NCI-H1436 (cell line): ENCODE results near the gene FTSJ3.

Experiments
- DNase-seq: peaks from one replicate; lab custom pipeline; 2025; lab: John Stamatoyannopoulos, UW

FTSJ3 gene

DNA sequence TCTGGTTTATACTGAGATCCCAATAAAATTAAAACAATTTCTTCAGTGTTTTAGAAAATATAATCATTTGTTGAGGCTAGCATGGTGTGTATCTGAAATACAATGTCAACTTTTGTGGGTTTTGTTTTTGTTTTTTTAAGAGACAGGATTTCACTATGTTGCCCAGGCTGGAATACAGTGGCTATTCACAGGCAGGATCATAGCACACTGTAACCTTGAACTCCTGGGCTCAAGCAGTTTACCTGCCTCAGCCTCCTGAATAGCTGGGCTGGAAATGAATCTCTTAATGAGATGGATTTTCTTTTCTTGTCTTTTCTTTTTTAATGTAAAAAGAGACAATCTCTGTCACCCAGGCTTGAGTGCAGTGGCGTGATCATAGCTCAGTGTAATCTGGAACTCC is 41.3 kb downstream of the FTSJ3 start:
- no peak for DNase-seq

DNA sequence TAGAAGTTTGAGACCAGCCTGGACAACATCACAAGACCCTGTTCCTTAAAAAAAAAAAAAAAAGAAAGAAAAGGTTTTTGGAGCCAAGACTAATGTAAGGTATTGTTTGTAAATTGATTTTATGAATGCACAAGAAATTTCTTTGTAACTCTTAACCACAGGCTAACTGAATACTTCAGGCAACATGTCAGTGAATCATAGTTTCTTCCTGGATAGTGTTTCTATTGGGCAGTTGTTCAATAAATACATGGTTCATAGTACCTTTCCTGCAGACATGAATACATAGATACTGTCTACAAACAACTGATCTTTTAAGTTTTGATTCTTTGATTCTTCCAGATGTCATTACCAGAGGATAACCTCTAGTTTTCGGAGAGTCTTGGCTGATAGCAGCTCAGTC is 41.9 kb downstream of the FTSJ3 start:
- DNase-seq: no peak

DNA sequence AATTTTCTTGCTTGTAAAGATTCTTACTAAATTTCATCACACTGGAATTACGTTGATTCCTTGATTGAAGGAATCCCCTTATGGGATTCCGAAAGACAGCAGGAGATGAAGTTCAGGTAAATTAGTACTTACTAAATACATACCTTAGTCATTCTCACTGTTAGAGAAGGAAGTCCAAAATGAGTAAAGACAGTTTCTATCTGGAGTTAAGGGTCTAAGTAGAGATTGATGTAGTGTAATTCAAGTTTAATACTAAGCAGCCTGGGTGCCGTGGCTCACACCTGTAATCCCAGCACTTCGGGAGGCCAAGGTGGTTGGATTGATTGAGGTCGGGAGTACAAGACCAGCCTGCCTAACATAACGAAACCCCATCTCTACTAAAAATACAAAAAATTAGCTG is 43.9 kb downstream of the FTSJ3 start:
- DNase-seq: no peak

DNA sequence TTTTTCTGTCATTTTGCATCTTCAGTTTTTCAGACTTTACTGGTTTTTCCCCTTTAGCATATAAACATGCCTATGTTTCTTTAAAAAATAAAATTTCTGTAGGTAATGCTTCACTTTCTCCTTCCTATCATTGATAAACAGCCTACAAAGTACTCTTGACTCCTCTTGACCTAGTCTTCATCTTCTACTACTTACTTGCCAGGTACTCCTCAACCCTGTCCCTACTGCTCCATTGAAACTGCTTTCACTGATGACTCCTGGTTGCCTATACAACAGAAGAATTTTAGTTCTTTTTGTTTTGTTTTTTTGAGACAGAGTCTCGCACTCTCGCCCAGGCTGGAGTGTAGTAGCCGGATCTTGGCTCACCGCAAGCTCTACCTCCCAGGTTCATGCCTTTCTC is 46.5 kb downstream of the FTSJ3 start:
- no peak for DNase-seq

DNA sequence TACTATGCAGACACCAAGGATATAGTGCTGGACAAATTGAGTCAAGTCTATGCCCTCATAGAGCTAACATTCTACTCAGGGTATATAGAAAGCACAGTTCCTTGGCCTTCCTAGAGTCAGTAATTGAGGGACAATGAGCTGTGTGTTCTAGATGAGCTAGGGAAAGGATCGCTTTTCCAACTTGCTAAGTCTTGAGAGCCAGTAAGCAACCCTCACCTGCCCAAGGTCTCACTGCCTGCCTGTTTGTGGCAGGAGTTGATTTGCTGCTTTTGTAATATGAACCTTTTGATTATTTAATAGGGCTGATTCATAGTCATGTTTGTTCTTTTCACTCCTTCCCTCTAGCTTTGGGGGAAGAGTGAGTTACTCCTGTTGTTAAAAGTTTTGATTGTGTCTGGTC is 47.0 kb downstream of the FTSJ3 start:
- DNase-seq: peak; percentile 32

DNA sequence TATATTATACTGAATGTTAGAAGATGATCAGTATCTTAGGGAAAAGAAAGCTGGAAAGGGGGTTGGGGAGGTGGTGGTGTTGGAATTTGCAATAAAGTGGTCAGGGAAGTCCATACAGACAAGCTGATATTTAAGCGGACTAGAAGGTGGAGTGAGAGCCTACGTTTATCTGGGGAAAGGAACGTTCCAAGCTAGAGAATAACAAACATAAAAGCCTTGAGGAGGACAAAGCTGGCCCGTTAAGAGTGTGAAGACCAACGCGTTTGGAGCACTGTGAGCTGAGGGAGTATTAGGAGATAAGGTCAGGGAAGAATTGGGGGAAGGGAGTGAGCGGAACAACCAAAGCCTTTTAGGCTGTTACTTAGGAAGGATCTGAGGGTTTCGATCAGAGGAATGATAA is 52.0 kb downstream of the FTSJ3 start:
- DNase-seq: no peak

DNA sequence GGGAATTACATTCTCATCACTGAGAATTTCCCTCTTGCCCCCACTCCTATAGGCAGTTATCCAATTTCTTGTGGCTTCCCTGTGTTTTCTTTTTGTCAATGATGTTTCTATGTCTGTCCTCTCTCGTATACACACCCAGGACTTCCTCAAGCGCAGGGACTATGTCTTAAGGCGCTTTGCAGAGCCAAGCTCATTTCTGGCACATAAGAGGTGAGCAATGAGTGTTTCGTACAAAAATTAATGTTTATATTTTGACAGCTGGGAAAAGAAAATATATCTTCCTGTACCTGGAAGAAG is 52.5 kb downstream of the FTSJ3 start:
- no peak for DNase-seq

DNA sequence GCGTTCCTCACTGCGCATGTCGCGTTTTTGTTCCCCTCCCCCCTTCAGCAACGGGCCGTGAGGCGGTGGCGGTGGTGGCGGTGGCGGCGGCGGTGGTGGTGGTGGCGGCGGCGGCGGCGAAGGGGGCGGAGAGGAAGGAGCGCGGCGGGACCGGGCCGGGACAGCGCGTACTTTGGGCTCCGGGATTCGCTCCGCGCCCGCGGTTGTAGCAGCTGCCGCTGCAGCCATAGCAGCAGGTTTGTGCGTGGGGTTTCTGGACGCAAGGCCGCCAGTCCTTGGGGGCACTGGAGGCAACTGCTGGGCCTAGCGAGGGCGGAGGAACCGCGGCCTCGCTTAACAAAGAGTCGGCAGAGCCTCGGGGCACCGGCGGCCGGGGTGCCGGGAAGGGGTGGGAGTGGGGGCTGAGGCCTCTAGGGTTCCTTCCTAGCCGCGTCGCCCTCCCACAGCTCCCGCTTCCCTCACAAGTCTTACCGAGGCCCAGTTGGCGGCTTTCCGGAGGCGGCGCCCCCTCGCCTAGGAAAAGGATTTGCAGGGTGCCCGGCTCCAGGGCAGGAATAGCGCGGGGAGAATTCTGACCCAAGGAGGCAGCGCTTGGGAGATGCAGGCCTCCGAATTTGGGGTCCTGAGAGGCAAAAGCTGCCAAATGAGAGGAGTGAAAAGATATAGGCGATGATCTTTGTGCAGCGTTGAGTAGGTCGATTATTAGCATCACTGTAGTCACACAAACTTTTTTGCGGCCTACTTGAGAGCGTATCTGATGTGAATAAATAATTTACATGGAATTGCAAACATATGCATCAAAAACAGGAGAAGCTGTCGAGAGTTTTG is 53.1 kb downstream of the FTSJ3 start, which contains the start of gene DDX42:
TSS of gene DDX42 (plus strand) at position 30 of the 828 bp plus-strand sequence. CDS start 12,880 bp downstream, outside the sequence.
- DNase-seq: no peak

DNA sequence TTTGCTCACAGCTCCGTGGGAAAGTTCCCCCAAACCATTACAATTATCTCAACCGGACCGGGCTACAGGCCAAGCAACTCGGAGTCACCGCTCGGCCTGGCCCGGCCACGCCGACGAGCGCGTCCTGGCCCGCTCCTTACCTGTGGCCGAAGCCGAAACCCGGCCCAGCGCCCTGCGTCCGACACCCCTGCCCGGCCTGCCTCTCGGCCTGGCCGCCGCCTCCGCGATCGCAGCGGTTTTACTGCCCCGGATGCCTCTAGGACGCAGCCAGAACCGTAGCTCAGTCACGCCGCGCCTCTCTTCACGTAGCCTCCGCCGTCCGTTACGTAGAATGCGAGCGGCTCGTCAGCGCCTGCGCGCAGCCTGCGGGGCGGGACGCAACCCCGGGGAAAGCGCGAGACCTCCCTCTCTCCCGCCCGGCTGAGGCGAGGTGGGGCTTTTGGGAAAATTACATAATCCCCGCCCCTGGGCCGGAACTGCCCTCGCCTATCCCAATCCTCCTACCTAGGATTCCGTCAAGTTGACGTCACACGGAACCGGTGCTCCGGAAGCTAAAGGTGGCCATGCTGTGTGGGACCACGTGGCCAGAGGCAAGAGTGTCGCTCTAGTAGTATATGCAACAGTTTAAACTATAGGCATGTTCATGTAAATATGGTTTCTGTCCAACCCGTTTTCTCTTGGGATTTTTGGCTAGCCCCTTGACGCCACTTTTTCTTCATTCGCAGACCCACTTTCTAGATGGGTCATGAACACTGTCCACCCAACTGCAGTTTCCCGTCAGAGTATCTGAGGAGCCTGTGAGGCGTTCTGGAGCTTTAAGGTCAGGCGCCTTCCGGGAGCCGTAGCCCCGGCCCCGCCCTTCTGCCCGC is 54.0 kb downstream of the FTSJ3 start, which contains the start of gene CCDC47:
TSS of gene CCDC47 (minus strand) at position 326 of the 869 bp plus-strand sequence. CDS start 7,422 bp downstream, outside the sequence.
- peak; percentile 100 for DNase-seq

DNA sequence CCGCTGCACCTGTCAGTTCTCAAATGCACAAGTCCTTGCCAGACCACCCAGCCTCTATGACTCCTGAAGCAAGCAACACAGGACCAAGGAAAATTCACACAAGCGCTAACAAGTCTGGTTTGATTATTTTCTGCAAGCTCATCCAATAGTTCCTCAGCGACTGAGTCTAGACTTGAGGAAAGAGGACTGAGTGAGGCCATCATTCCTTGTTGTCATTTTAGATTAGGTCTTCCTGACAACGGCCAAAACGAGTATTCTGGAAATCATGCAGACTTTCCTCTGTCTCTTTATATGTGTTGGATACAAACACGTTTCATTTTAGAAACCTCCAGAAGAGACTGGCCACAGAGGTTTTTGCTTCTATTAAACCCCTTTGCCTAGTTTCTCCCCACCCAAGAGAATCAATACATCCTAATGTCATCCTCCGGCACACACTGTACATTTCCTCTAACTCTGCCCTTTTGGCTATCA is 54.6 kb downstream of the FTSJ3 start:
- DNase-seq: no peak
